Vagina (tissue), 2 donors: Measurements from ENCODE around the gene FGFR3. TPM values are rescaled to one million over a fixed set of nuclear protein-coding genes. Genes with fewer than 3 reads are reported as not detected.

Experiments used
- DNase-seq, 2 donors: peaks; one replicate each; pipeline ENCODE4 v3.0.0-alpha.2; 2017; ENCODE audit errors: extremely low spot score in 2 of 2
- H3K27ac ChIP-seq: fragments of 200-600 bp; sonication (generic); one replicate; pipeline ENCODE4 v1.5.1; 2019
- H3K27me3 ChIP-seq: fragments of 200-600 bp; sonication (generic); one replicate; pipeline ENCODE4 v1.5.1; 2019
- H3K36me3 ChIP-seq, 2 donors: fragments of 200-600 bp; sonication (generic); one replicate each; pipeline ENCODE4 v1.5.1; 2017 to 2019
- H3K4me1 ChIP-seq: fragments of 200-600 bp; sonication (generic); one replicate; pipeline ENCODE4 v1.5.1; 2019
- H3K4me3 ChIP-seq, 2 donors: fragments of 200-600 bp; sonication (generic); 1 replicate in 1 of 2; 2 replicates in 1 of 2; pipeline ENCODE4 v1.5.1; 2016 to 2019
- H3K9me3 ChIP-seq: fragments of 200-600 bp; sonication (generic); one replicate; pipeline ENCODE4 v1.5.1; 2019
- CTCF ChIP-seq, 3 experiments: fragments of 450-650 bp in 2 of 3; fragments of 200-600 bp in 1 of 3; sonication (generic) in 1 of 3; IDR thresholded peaks; one replicate each; pipeline ENCODE4 v1.5.1; 2017 to 2019; ENCODE audit warnings: antibody characterized with exemption in 3 of 3, mild to moderate bottlenecking in 2 of 3, moderate library complexity in 2 of 3
- POLR2A ChIP-seq, 2 donors: fragments of 450-650 bp; IDR thresholded peaks; one replicate each; pipeline ENCODE4 v1.6.1; 2017; ENCODE audit warnings: antibody characterized with exemption in 2 of 2, mild to moderate bottlenecking in 2 of 2, moderate library complexity in 2 of 2
- POLR2AphosphoS5 ChIP-seq, 2 donors: sonication (generic); formaldehyde crosslinking; IDR thresholded peaks; one replicate each; pipeline ENCODE4 v1.9.0; 2017; ENCODE audit warnings: antibody characterized with exemption in 2 of 2, mild to moderate bottlenecking in 2 of 2, low read depth in 1 of 2; ENCODE audit not compliant: insufficient read depth in 1 of 2
- intact Hi-C: fragments of 100-400 bp; cut with DNase I; formaldehyde crosslinking; loops from one replicate; pipeline ENCODE4 v1.15.1; 2023
- total RNA-seq: library from RNA; depleted of rRNA; stranded (reverse); fragments of >200 nt; gene quantifications from one replicate; pipeline ENCODE4 v1.2.3, GENCODE V29; 2016

Gene FGFR3
- total RNA-seq, 1 donor from 2014 or later, result 96.5 TPM

GRCh38 chr4:1803523-1804423 lies 10.7 kb downstream of the FGFR3 start:
- peaks cover 3% of the 10 kb centered on the region for H3K4me1 ChIP-seq
- H3K27ac ChIP-seq, result no peak overlapping the region
- no peaks in the 10 kb centered on the region for H3K27me3 ChIP-seq
- no peak for DNase-seq
- no peaks in the 10 kb centered on the region for H3K9me3 ChIP-seq
- H3K36me3 ChIP-seq, result peaks cover 0 to 4% of the 10 kb centered on the region in 2 donors
- intact Hi-C loops, result no loop called here
- no peak overlapping the region for H3K4me3 ChIP-seq
- TF ChIP-seq POLR2AphosphoS5 (IDR thresholded peaks at IDR 0.05; ENCODE audit: insufficient read depth in 1 of 2, low read depth in 1 of 2) (no peak), CTCF (IDR thresholded peaks at IDR 0.05) (no peak), POLR2A (IDR thresholded peaks at IDR 0.05) (no peak)

- Histone ChIP-seq H3K9me3 (no peaks in the 10 kb centered on the region), H3K4me1 (peaks cover 7% of the 10 kb centered on the region), H3K36me3 (peaks cover 0 to 4% of the 10 kb centered on the region in 2 donors), H3K4me3 (no peak overlapping the region), H3K27me3 (no peaks in the 10 kb centered on the region), H3K27ac (no peak overlapping the region)
- DNase-seq, result no peak
- intact Hi-C loops, result loop anchor here (5.0 kb wide), 1 partner anchor 58 kb away; no protein-coding TSS in a partner anchor
- TF ChIP-seq POLR2AphosphoS5 (IDR thresholded peaks at IDR 0.05; ENCODE audit: insufficient read depth in 1 of 2, low read depth in 1 of 2), result no peak
- no peak for TF ChIP-seq CTCF (IDR thresholded peaks at IDR 0.05)
- no peak for TF ChIP-seq POLR2A (IDR thresholded peaks at IDR 0.05)
Observed at GRCh38 chr4:1804638-1805492, 11.8 kb downstream of the FGFR3 start.

- Histone ChIP-seq H3K36me3 (peaks cover 0 to 4% of the 10 kb centered on the region in 2 donors), H3K9me3 (no peaks in the 10 kb centered on the region), H3K27me3 (no peaks in the 10 kb centered on the region), H3K4me1 (peaks cover 7% of the 10 kb centered on the region), H3K27ac (no peak overlapping the region), H3K4me3 (no peak overlapping the region)
- DNase-seq, result no peak
- intact Hi-C loops, result loop anchor here (5.0 kb wide), 1 partner anchor 58 kb away; no protein-coding TSS in a partner anchor
- TF ChIP-seq POLR2AphosphoS5 (IDR thresholded peaks at IDR 0.05; ENCODE audit: insufficient read depth in 1 of 2, low read depth in 1 of 2) (no peak), CTCF (IDR thresholded peaks at IDR 0.05) (no peak), POLR2A (IDR thresholded peaks at IDR 0.05) (no peak)
Observed at GRCh38 chr4:1805493-1806222, 12.6 kb downstream of the FGFR3 start.

GRCh38 chr4:1806223-1806564 lies 13.1 kb downstream of the FGFR3 start:
- H3K36me3 ChIP-seq, result peaks cover 0 to 4% of the 10 kb centered on the region in 2 donors
- H3K27me3 ChIP-seq, result no peaks in the 10 kb centered on the region
- H3K27ac ChIP-seq, result no peak overlapping the region
- no peaks in the 10 kb centered on the region for H3K9me3 ChIP-seq
- no peak for DNase-seq
- no peak for TF ChIP-seq CTCF (IDR thresholded peaks at IDR 0.05)
- no peak for TF ChIP-seq POLR2A (IDR thresholded peaks at IDR 0.05)
- no peak for TF ChIP-seq POLR2AphosphoS5 (IDR thresholded peaks at IDR 0.05; ENCODE audit: insufficient read depth in 1 of 2, low read depth in 1 of 2)
- intact Hi-C loops, result loop anchor here (5.0 kb wide), 1 partner anchor 59 kb away; no protein-coding TSS in a partner anchor
- H3K4me3 ChIP-seq, result no peak overlapping the region
- peaks cover 7% of the 10 kb centered on the region for H3K4me1 ChIP-seq
